HT-29 (cell line): ENCODE data around the gene FAM110A. TPM values are rescaled to one million over a fixed set of nuclear protein-coding genes. Genes with fewer than 3 reads are reported as not detected.
"Not testable (repeated sequence)": the region's sequence is repeated elsewhere in the genome, so short reads cannot be mapped to it uniquely, and the experiment has no call there.

Source experiments
- DNase-seq: peaks from one replicate; pipeline ENCODE4 v3.0.0-alpha.2; 2015; ENCODE audit warnings: low spot score
- total RNA-seq: library from RNA; depleted of rRNA; stranded (reverse); fragments of >200 nt; shearing (Covaris generic); gene quantifications from 2 replicates; pipeline ENCODE4 v1.2.3, GENCODE V29; 2014

Gene FAM110A
- total RNA-seq, 1 experiment from 2014 or later: 37.1 TPM

GRCh38 chr20:822651-823573, 10.6 kb upstream of the FAM110A start:
- DNase-seq: no peak

DNA sequence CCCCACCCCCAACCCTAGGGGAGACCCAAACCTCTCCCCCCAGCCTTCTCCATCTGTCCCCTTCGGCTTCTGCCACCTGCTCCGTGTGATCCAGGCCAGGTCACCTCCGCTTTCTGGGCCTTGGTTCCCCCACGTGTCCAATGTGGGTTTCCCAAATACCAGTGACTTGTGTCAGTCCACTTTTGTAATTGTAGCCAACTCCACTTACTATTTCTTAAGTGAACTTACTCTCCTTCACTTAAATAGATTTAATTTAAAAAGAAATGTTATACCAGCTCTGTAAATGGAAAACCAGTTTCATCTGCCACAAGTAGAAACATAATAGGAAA, 10.0 kb upstream of the FAM110A start:
- no peak for DNase-seq

GRCh38 chr20:824490-824889, 9.0 kb upstream of the FAM110A start:
- no peak for DNase-seq

- DNase-seq: no peak
Measured at GRCh38 chr20:824916-825315, 8.6 kb upstream of the FAM110A start.

- DNase-seq: no peak
Measured at GRCh38 chr20:825710-826421, 7.6 kb upstream of the FAM110A start.

- DNase-seq: no peak
Measured at GRCh38 chr20:826695-827323, 6.7 kb upstream of the FAM110A start.

GRCh38 chr20:827981-828380, 5.5 kb upstream of the FAM110A start:
- not testable (repeated sequence) for DNase-seq

DNA sequence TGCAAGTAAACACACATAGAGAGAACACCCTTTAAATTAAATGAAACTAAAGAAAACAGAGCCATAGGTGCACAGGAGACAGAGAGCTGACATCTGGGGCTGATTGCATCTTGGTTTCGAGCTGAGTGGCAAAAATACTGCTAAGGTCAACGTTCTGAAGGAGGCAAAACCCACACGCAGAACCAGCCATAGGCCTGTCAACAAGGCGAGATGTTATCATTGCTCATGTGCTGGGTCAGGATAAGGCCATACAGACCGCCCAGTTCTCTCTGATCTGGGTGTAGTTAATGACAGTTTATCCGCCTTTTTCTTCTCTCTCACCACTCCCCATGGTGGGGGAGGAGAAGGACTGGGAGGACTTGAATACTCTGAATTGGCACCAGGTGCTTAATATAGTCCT, 4.5 kb upstream of the FAM110A start:
- DNase-seq: no peak

DNA sequence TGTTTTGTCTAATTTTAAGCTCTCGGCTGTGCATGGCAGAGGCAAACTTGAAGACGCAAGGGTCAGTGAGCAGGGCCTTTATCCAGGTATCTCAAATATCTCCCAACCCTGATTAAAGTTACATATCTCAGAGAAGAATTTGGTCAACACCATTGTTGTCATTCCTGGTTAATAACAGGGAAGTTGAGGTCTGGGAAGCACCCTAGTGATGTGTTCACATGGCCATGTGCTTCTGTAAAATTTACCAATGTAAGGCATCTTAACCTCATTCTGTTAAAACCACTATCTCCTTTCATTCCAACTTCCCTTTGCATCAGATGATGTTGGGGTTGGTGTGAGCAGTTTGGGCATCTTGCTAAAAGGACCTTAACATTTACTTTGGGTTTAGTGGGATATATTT, 4.0 kb upstream of the FAM110A start:
- DNase-seq: no peak

DNA sequence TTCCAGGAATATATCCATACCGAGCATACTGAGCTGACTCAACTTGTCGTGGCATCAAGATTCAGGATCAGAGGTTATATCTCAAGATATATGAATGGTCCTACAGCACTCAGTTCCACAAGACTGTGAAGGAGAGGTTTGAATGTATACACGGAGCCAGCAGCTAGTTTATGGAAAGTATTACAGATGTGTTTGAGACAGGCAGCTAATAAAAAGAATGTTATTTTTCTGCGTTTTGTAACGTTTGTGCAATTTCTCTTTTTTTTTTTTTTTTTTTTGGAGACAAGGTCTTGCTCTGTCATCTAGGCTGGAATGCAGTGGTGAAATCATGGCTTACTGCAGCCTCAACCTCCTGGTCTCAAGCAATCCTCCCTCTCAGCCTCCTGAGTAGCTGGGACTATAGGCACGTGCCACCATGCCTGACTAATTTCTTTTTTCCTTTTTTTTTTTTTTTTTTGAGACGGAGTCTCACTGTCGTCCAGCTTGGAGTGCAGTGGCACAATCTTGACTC, 3.4 kb upstream of the FAM110A start:
- DNase-seq: no peak

DNA sequence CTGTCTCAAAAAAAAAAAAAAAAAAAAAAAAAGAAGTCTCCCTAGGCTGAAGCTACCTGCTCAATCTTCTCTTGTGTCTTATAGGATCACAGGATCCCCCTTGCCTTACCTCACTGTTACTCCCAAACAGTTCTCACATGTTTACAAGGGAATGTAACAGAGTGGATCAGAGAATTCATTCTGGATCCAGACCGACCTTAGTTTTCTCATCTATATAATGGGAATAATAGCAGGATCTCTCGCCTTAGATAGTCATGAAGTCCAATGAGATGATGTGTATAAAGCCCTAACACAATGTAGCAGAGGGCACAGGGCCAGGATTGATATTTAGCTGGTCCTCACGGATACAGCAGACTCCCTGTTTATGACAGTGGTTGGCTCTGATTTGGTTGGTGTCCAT, 2.3 kb upstream of the FAM110A start:
- no peak for DNase-seq

GRCh38 chr20:831956-832355, 1.6 kb upstream of the FAM110A start:
- no peak for DNase-seq

- no peak for DNase-seq
Measured at GRCh38 chr20:833121-833449, 430 bp upstream of the FAM110A start.

GRCh38 chr20:834151-834746, 734 bp downstream of the FAM110A start:
- DNase-seq: no peak

GRCh38 chr20:835608-836045, 2.1 kb downstream of the FAM110A start:
- no peak for DNase-seq

DNA sequence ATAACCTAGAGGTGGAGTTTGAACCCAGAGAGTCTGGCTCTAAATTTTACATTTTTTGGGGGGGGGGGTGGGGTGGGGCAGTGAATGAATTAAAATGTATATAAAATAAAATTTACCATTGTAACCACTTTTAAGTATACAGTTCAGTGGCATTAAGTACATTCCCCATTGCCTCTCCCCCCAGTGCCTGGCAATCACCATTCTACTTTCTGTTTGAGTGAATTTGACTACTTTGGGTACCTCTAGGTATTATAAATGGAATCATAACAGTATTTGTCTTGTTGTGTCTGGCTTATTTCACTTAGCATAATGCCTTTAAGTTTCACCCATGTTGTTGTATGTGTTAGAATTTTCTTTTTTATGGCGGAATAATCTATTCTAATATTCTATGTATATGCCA, 2.7 kb downstream of the FAM110A start:
- no peak for DNase-seq

GRCh38 chr20:839015-839414, 5.5 kb downstream of the FAM110A start:
- no peak for DNase-seq

- no peak for DNase-seq
Measured at GRCh38 chr20:839626-840025, 6.1 kb downstream of the FAM110A start.

DNA sequence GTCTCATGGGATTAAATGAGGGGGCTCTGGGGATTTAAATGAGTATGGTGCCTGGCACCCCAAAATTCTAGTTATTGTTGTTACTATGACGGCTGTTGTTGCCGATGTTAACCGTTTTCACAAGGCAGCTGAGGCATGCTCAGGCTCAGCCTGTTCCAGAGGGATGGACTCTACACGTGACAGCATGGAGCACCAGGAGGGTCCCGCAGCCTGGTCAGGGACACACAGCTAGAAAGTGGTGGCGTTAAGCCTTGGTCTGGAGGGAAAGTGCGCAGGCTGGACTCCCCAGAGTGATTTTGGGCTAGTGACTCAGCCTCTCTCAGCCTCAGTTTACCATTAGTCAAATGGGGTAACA, 7.0 kb downstream of the FAM110A start:
- no peak for DNase-seq

- DNase-seq: peak; percentile 44
Measured at GRCh38 chr20:840858-841567, 7.5 kb downstream of the FAM110A start.
